GM18909 (cell line): ENCODE results near the gene FGF5.

Source experiments
- ATAC-seq: cut with Tn5 transposase; IDR thresholded peaks from one replicate; pipeline ENCODE4 v1.9.1; 2021; ENCODE audit warnings: mild to moderate bottlenecking; ENCODE audit not compliant: unreplicated experiment, poor library complexity

FGF5 gene

GRCh38 chr4:80333121-80333520, 66.7 kb downstream of the FGF5 start:
- ATAC-seq: no peak

DNA sequence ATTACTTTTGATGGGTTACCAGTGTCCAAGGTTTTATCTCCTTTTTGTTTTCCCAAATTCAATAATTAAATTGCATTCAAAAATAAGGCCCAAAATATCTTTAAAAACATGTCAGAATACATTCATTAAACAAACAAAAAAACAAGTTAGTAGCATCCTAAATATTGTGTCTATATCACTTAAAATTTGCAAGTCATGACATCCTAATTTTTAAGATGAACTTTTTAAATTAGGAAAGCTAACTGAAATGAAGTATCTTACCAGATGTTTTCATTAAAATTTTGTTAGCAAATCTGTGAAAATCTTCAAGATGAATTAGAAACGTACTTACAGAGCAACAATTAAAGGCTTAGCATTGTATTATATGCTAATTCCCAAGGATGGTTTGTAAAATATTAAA, 68.1 kb downstream of the FGF5 start:
- ATAC-seq: no peak

- no peak for ATAC-seq
These were observed 68.7 kb downstream of the FGF5 start for GRCh38 chr4:80335226-80335553.

GRCh38 chr4:80335554-80336358, 69.3 kb downstream of the FGF5 start, which contains the start of gene CFAP299:
TSS of gene CFAP299 (plus strand) at chr4:80335730.
- ATAC-seq: peak; percentile 99

- ATAC-seq: no peak
These were observed 70.1 kb downstream of the FGF5 start for GRCh38 chr4:80336582-80336981.

GRCh38 chr4:80340036-80340435, 73.6 kb downstream of the FGF5 start:
- no peak for ATAC-seq
